GM12878 (cell line): Measurements from ENCODE around the gene CHST8. TPM values are rescaled to one million over a fixed set of nuclear protein-coding genes. Genes with fewer than 3 reads are reported as not detected.
"Not testable (repeated sequence)": the region's sequence is repeated elsewhere in the genome, so short reads cannot be mapped to it uniquely, and the experiment has no call there.

Experiments
- ATAC-seq: fragments of 200-7000 bp; cut with Tn5 transposase; 3 replicates; pipeline ENCODE4 v1.9.1; 2020; ENCODE audit warnings: mild to moderate bottlenecking, moderate library complexity
- BruUV-seq: library from RNA; stranded (reverse); fragments of 400-500 nt; replicated peaks from 2 replicates; lab custom pipeline; 2021; lab: Mats Ljungman, UMichigan
- CTCF ChIA-PET: fragments of 300-600 bp; sonication (Branson Sonifier 250); formaldehyde crosslinking; extraction: SDS; loops from one replicate; lab custom pipeline; 2021; ENCODE audit warnings: inconsistent platforms; lab: Yijun Ruan, JAX
- POLR2A ChIA-PET: fragments of 350-600 bp; formaldehyde crosslinking; extraction: SDS; loops from one replicate; lab custom pipeline; 2021; ENCODE audit warnings: inconsistent platforms; lab: Charles Lee
- RAD21 ChIA-PET: fragments of 300-600 bp; sonication (Branson Sonifier 250); formaldehyde crosslinking; loops from one replicate; lab custom pipeline; 2023; ENCODE audit warnings: antibody characterized with exemption; ENCODE audit not compliant: unreplicated experiment; lab: Charles Lee
- SMC1A ChIA-PET: fragments of 300-600 bp; sonication (Branson Sonifier 250); formaldehyde crosslinking; loops from one replicate; lab custom pipeline; 2023; ENCODE audit not compliant: unreplicated experiment, uncharacterized antibody; lab: Charles Lee
- DNase-seq: peaks from one replicate; pipeline ENCODE4 v3.0.0-alpha.2; 2011; ENCODE audit warnings: low read depth, low spot score
- FAIRE-seq: peaks from 3 replicates; lab custom pipeline; 2011; peaks lifted over from hg19 to GRCh38; lab: Jason Lieb, UNC
- H2AFZ ChIP-seq: 2 replicates; pipeline ENCODE4 v1.6.0; 2011; ENCODE audit warnings: low read depth, low read length, control low read depth; ENCODE audit not compliant: control insufficient read depth
- H3K27ac ChIP-seq: 2 replicates; pipeline ENCODE4 v1.5.1; 2011; ENCODE audit warnings: control low read depth; ENCODE audit not compliant: control insufficient read depth, insufficient read depth
- H3K27me3 ChIP-seq, 2 experiments: replicated peaks in 1 of 2; 2 replicates each; pipeline versions ENCODE4 v1.6.0 to v1.6.1; 2011; ENCODE audit warnings: low read length in 1 of 2; ENCODE audit not compliant: control insufficient read depth in 2 of 2, insufficient read depth in 2 of 2
- H3K36me3 ChIP-seq, 2 experiments: 2 replicates each; pipeline ENCODE4 v1.5.1; 2011; ENCODE audit warnings: low read length in 1 of 2; ENCODE audit not compliant: control insufficient read depth in 2 of 2, insufficient read depth in 2 of 2
- H3K4me1 ChIP-seq: 2 replicates; pipeline ENCODE4 v1.6.1; 2011; ENCODE audit warnings: mild to moderate bottlenecking, low read length, moderate library complexity, mixed read lengths; ENCODE audit not compliant: control insufficient read depth, insufficient read depth
- H3K4me2 ChIP-seq: 2 replicates; pipeline ENCODE4 v1.6.0; 2011; ENCODE audit warnings: control low read depth; ENCODE audit not compliant: control insufficient read depth, insufficient read depth
- H3K4me3 ChIP-seq: fragments of 200-600 bp; sonication (generic); 2 replicates; pipeline ENCODE4 v1.5.1; 2016
- H3K79me2 ChIP-seq: 2 replicates; pipeline ENCODE4 v1.6.0; 2011; ENCODE audit warnings: low read length; ENCODE audit not compliant: control insufficient read depth, insufficient read depth
- H3K9ac ChIP-seq: 2 replicates; pipeline ENCODE4 v1.8.0; 2011; ENCODE audit warnings: low read length, control low read depth, mixed read lengths; ENCODE audit not compliant: control insufficient read depth, insufficient read depth
- H3K9me3 ChIP-seq: replicated peaks from 3 replicates; pipeline ENCODE4 v1.5.1; 2011; ENCODE audit warnings: mild to moderate bottlenecking, low read length; ENCODE audit not compliant: control insufficient read depth, insufficient read depth
- H4K20me1 ChIP-seq: 2 replicates; pipeline ENCODE4 v1.6.0; 2011; ENCODE audit not compliant: control insufficient read depth, insufficient read depth
- CHD1 ChIP-seq: IDR thresholded peaks from 2 replicates; pipeline ENCODE4 v1.6.1; 2012; ENCODE audit warnings: low read depth, low read length, improper control_type of control experiment
- EZH2 ChIP-seq: IDR thresholded peaks from 2 replicates; pipeline ENCODE4 v1.6.1; 2012; ENCODE audit warnings: low read depth, mild to moderate bottlenecking, control low read depth, inconsistent platforms, low read length, borderline replicate concordance; ENCODE audit not compliant: control insufficient read depth
- HCFC1 ChIP-seq: fragments of 150-350 bp; IDR thresholded peaks from 2 replicates; pipeline ENCODE4 v1.6.1; 2014; ENCODE audit warnings: low read length
- RUNX3 ChIP-seq: IDR thresholded peaks from 2 replicates; pipeline ENCODE4 v1.6.1; 2012; ENCODE audit warnings: low read length, inconsistent platforms
- whole genome bisulfite sequencing: methylation state at CpG from one replicate; pipeline ENCODE4 v1.1.6; 2016; ENCODE audit warnings: low lambda C conversion rate; ENCODE audit not compliant: insufficient replicate concordance, insufficient coverage; ENCODE audit errors: missing lambda C conversion rate; 5-methylcytosine and 5-hydroxymethylcytosine counted together
- in situ Hi-C: fragments of 300-500 bp; cut with MboI; formaldehyde crosslinking; loops from 9 replicates; pipeline ENCODE4 v1.14.3; 2018; ENCODE audit warnings: mixed read lengths
- intact Hi-C: fragments of 100-400 bp; cut with micrococcal nuclease; formaldehyde crosslinking; loops from one replicate; pipeline ENCODE4 v1.14.2; 2022; ENCODE audit not compliant: unreplicated experiment
- polyA plus RNA-seq, 11 experiments: library from polyadenylated mRNA; depleted of rRNA in 4 of 11; unstranded in 6 of 11; stranded (reverse) in 5 of 11; fragments of >200 nt; fragmentation: Nextera tagmentation in 4 of 11; fragmentation: Illumina TruSeq in 1 of 11; extraction: Ambion mirVana in 4 of 11; extraction: Trizol in 1 of 11; gene quantifications; 1 replicate in 1 of 11; 2 replicates in 10 of 11; pipeline versions ENCODE4 v1.2.1 to v1.2.3, GENCODE V29; 2011 to 2016; ENCODE audit warnings: inconsistent platforms in 2 of 11, missing spikeins in 2 of 11, low read depth in 1 of 11
- total RNA-seq, 4 experiments: library from RNA; depleted of rRNA in 3 of 4; stranded (reverse); fragments of >200 nt in 3 of 4; fragmentation: Illumina TruSeq in 1 of 4; extraction: Trizol in 1 of 4; gene quantifications; 2 replicates each; pipeline versions ENCODE4 v1.2.1 to v1.2.3, GENCODE V29; 2013 to 2021

The CHST8 gene
- total and polyA plus RNA-seq, 10 of the 15 experiments (the other 5 are each of a cell fraction or from before 2014, with no cell fraction given): 0.06 TPM; not detected in 9

DNA sequence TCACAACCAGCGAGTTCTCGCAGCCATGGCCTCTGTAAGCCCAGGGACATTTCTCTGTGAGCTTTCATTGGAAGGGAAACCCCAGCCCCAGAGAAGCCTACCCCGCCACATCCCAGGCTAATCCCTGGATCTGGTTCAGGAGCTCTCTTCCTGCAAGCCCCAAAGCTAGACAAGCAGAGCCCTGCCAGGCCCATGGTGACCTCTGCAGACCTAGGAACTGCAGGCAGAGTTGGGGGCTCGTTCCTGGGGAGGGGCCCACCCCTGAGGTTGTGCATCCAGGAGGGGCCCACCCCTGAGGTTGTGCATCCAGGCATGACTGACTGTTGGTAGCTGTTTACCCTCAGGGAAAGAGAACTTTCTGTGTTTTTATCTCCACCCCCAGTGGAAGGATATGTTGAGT is 196.7 kb downstream of the CHST8 start:
- BruUV-seq: no TSS peak
- ChIA-PET SMC1A (no interaction called here), POLR2A (no interaction called here), RAD21 (no interaction called here), CTCF (no interaction called here)
- no peak for ATAC-seq
- no peak overlapping the region for H2AFZ ChIP-seq
- no peak for FAIRE-seq
- DNase-seq: no peak
- no peak overlapping the region for H3K9ac ChIP-seq
- peaks cover 3 to 5% of the 10 kb centered on the region in 2 experiments; a peak in 2 of 4 replicates for H3K27me3 ChIP-seq
- 30% methylated on average over 4 of the region's 4 CpGs for WGBS
- TF ChIP-seq HCFC1 (no peak), RUNX3 (no peak), EZH2 (no peak), CHD1 (no peak)
- no peaks in the 10 kb centered on the region for H3K36me3 ChIP-seq
- H4K20me1 ChIP-seq: no peaks in the 10 kb centered on the region
- H3K4me3 ChIP-seq: no peak overlapping the region
- peaks cover 3% of the 10 kb centered on the region; the same call in 1 of the 2 replicates for H3K4me1 ChIP-seq
- no peak overlapping the region for H3K4me2 ChIP-seq
- in situ Hi-C loops: no loop called here
- H3K79me2 ChIP-seq: no peaks in the 10 kb centered on the region
- no peaks in the 10 kb centered on the region for H3K9me3 ChIP-seq
- intact Hi-C loops: no loop called here
- no peak overlapping the region for H3K27ac ChIP-seq

DNA sequence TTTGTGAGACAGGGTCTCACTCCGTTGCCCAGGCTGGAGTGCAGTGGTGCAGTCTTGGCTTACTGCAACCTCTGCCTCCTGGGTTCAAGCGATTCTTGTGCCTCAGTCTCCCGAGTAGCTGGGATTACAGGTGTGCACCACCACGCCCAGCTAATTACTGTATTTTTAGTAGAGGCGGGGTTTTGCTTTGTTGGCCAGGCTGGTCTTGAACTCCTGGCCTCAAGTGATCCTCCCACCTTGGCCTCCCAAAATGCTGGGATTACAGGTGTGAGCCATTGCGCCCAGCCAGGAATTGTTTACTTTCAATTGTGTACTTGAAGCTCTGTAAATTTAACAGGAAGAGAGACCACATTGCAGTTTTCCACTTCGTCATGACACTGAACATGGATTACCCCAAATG is 197.3 kb downstream of the CHST8 start:
- POLR2A ChIA-PET, H3K4me3 ChIP-seq, RAD21 ChIA-PET, intact Hi-C loops, H2AFZ ChIP-seq, in situ Hi-C loops, H3K79me2 ChIP-seq, FAIRE-seq, H3K36me3 ChIP-seq, H3K4me2 ChIP-seq, H3K27me3 ChIP-seq, ATAC-seq, H3K9me3 ChIP-seq, H3K4me1 ChIP-seq, DNase-seq, BruUV-seq, H3K27ac ChIP-seq, H4K20me1 ChIP-seq, H3K9ac ChIP-seq, CTCF ChIA-PET: not testable (repeated sequence)
- SMC1A ChIA-PET: interaction anchor here (0.5 kb wide), 1 partner anchor 262 kb away, joined by 3 read pairs; no protein-coding TSS in a partner anchor
- 24% methylated on average over 6 of the region's 7 CpGs for WGBS
